Measurements from ENCODE around the gene VPREB3. TPM values are rescaled to one million over a fixed set of nuclear protein-coding genes. Genes with fewer than 3 reads are reported as not detected.
A peak's percentile ranks its signal among the peaks of the same experiment; 100 is the strongest.

VPREB3 gene
- total and polyA plus RNA-seq, 8 donors: 0.34 to 1.4 (median 0.87) TPM; not detected in 3

GRCh38 chr22:23764899-23765881 is 11.0 kb upstream of the VPREB3 start:
- Histone ChIP-seq H3K9me3 (no peaks in the 10 kb centered on the region), H3K27ac (no peak overlapping the region), H3K4me3 (no peak overlapping the region), H3K27me3 (no peaks in the 10 kb centered on the region), H3K36me3 (no peaks in the 10 kb centered on the region), H3K4me1 (peaks cover 5 to 52% of the 10 kb centered on the region in 2 donors)
- DNase-seq (no peak), ATAC-seq (no peak)
- no peak for TF ChIP-seq CTCF (IDR thresholded peaks at IDR 0.05)
- intact Hi-C loops (cut with DNase I): no loop called here

GRCh38 chr22:23763954-23764353 is 9.7 kb upstream of the VPREB3 start:
- TF ChIP-seq CTCF (IDR thresholded peaks at IDR 0.05): no peak
- DNase-seq (no peak), ATAC-seq (no peak)
- intact Hi-C loops (cut with DNase I): no loop called here
- Histone ChIP-seq H3K27me3 (no peaks in the 10 kb centered on the region), H3K4me3 (peak overlapping the region in 1 of 2 donors; percentile 36), H3K27ac (no peak overlapping the region), H3K4me1 (peaks cover 5 to 52% of the 10 kb centered on the region in 2 donors), H3K9me3 (no peaks in the 10 kb centered on the region), H3K36me3 (no peaks in the 10 kb centered on the region)

GRCh38 chr22:23763579-23763945 is 9.3 kb upstream of the VPREB3 start:
- no peaks in the 10 kb centered on the region for H3K36me3 ChIP-seq
- H3K9me3 ChIP-seq: no peaks in the 10 kb centered on the region
- DNase-seq (peak in 3 of 4 donors; percentile 40 to 92 (median 50)), ATAC-seq (no peak)
- TF ChIP-seq CTCF (IDR thresholded peaks at IDR 0.05): no peak
- H3K4me1 ChIP-seq: peaks cover 5 to 50% of the 10 kb centered on the region in 2 donors
- intact Hi-C loops (cut with DNase I): no loop called here
- H3K27ac ChIP-seq: no peak overlapping the region
- peak overlapping the region in 1 of 2 donors; percentile 36 for H3K4me3 ChIP-seq
- no peaks in the 10 kb centered on the region for H3K27me3 ChIP-seq

GRCh38 chr22:23762842-23763578 is 8.8 kb upstream of the VPREB3 start, which contains the start of gene C22orf15:
Gene C22orf15, plus strand, starts transcription at chr22:23762990. Its CDS starts 317 bp downstream, at chr22:23763307.
- Histone ChIP-seq H3K27me3 (no peaks in the 10 kb centered on the region), H3K27ac (no peak within 1 kb of the TSS), H3K36me3 (no peaks in the 10 kb centered on the region), H3K4me3 (peak within 1 kb of the TSS in 1 of 2 donors; percentile 36), H3K4me1 (peaks cover 5 to 44% of the 10 kb centered on the region in 2 donors), H3K9me3 (no peaks in the 10 kb centered on the region)
- intact Hi-C loops (cut with DNase I): no loop called here
- TF ChIP-seq CTCF (IDR thresholded peaks at IDR 0.05): no peak
- ATAC-seq (no peak), DNase-seq (peak in 1 of 4 donors; percentile 36)

GRCh38 chr22:23760056-23760455 is 5.8 kb upstream of the VPREB3 start:
- intact Hi-C loops (cut with DNase I): no loop called here
- Histone ChIP-seq H3K36me3 (no peaks in the 10 kb centered on the region), H3K4me1 (peaks cover 5 to 24% of the 10 kb centered on the region in 2 donors), H3K27me3 (no peaks in the 10 kb centered on the region), H3K4me3 (no peak overlapping the region), H3K9me3 (no peaks in the 10 kb centered on the region), H3K27ac (no peak overlapping the region)
- no peak for TF ChIP-seq CTCF (IDR thresholded peaks at IDR 0.05)
- no peak for ATAC-seq
- DNase-seq: no peak
